Activated naive CD4-positive, alpha-beta T cell treated with anti-CD3 and anti-CD28 coated beads, Interleukin-2, amount 50 U/mL, for 72 hours (primary cell): Measurements from ENCODE around the gene WNT9A. TPM values are rescaled to one million over a fixed set of nuclear protein-coding genes. Genes with fewer than 3 reads are reported as not detected.
"Not testable (repeated sequence)": the region's sequence is repeated elsewhere in the genome, so short reads cannot be mapped to it uniquely, and the experiment has no call there.

Source experiments
- ATAC-seq, 2 donors: fragments of 150-1000 bp; cut with Tn5 transposase; 2 replicates each; pipeline ENCODE4 v1.10.0; 2021; ENCODE audit warnings: mild to moderate bottlenecking in 2 of 2, moderate library complexity in 2 of 2
- DNase-seq, 2 donors: peaks; one replicate each; pipeline ENCODE4 v3.0.0; 2021 to 2022; ENCODE audit warnings: low spot score in 2 of 2
- H3K27ac Mint-ChIP-seq, 2 donors: one replicate each; pipeline ENCODE4 v1.8.0; 2022; ENCODE audit warnings: mild to moderate bottlenecking in 2 of 2, mixed read lengths in 2 of 2
- H3K36me3 Mint-ChIP-seq, 2 donors: one replicate each; pipeline ENCODE4 v1.8.0; 2022; ENCODE audit warnings: mixed read lengths in 2 of 2
- H3K9me3 Mint-ChIP-seq, 2 donors: one replicate each; pipeline ENCODE4 v1.8.0; 2022; ENCODE audit warnings: mixed read lengths in 2 of 2
- total RNA-seq, 2 donors: library from RNA; stranded (reverse); gene quantifications; one replicate each; pipeline ENCODE4 v1.2.3, GENCODE V29; 2022

The WNT9A gene, protein sequence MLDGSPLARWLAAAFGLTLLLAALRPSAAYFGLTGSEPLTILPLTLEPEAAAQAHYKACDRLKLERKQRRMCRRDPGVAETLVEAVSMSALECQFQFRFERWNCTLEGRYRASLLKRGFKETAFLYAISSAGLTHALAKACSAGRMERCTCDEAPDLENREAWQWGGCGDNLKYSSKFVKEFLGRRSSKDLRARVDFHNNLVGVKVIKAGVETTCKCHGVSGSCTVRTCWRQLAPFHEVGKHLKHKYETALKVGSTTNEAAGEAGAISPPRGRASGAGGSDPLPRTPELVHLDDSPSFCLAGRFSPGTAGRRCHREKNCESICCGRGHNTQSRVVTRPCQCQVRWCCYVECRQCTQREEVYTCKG
- total RNA-seq = not detected

DNA sequence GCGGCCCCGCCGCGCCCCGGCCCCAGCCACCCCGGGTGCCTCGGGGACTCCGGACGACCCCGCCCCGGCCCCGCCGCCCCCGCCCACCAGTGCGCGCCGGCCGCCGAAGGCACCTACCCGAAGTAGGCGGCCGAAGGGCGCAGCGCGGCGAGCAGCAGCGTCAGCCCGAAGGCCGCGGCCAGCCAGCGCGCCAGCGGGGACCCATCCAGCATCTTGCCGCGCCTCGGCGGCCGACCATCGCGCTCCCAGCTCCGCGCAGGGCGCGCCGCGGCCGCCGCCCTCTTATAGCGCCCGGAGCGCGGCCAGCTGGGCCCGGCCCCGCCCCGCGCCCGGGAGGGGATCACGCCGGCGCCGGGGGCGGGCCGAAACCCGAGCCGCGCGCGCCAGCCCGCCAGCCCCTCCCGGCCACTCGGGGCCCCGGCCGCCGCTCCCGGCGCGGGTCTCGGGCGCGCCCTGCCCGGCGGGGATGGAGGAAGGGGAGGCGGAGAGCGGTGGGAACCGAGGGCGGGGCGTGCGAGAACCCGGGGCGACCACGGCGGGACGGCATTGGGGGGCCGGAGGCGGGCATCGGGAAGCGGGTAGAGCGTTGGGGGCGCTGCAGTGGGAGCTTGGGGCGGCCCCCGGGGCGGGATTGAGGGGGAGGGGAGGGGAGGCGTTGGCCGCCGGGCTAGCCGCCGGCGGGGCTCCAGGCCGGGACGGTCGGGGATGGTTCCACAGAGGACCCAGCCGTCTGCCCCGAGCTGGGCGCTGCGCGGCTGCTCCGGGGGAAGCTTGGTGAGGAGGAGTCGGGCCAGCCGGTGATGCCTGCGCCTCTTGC, at the start of gene WNT9A:
TSS of gene WNT9A (minus strand) at position 257 of the 817 bp plus-strand sequence. CDS start at position 212, 45 bp downstream.
- ATAC-seq = peak; percentile 22 to 65
- peak; percentile 25 to 49 for DNase-seq
- no peaks in the 10 kb centered on the region for H3K36me3 Mint-ChIP-seq
- no peaks in the 10 kb centered on the region for H3K9me3 Mint-ChIP-seq
- H3K27ac Mint-ChIP-seq = no peak within 1 kb of the TSS

DNA sequence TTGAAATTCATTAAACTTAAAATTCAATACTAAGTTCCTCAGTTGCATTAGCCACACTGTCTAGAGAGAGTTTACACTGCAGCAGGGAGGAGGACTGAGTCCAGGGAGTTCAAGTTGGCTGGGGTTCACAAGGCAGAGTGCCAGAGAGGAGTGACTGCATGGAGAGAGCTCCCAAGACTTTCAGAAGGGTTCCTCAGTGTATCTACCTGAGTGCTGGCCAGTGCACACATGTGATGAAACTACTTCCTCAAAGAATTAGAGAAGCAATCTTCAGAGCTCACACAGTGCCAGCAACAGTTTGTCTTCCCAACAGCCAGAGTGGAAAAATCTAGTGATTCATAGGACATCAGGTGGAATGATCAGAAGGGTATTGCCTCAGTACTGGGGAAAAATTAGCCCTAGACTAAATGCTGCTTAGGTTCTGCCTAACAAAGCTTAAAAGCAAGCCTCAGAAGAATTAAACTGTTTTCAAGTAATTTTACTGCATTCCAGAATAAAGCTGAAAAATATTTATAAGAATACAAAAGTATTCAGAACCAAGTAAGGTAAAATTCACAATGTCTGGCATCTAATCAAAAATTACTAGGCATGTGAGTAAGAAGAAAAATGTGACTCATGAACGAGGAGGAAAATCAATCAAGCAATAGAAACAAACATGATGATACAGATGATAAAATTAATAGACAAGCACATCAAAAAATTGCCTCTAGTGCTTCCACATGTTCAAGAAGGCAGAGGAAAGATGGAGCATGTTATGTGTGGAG, 48.6 kb upstream of the WNT9A start:
- peaks cover 5 to 26% of the 10 kb centered on the region in 2 donors for H3K36me3 Mint-ChIP-seq
- DNase-seq (peak in 1 of 2 donors; percentile 41), ATAC-seq (no peak)
- H3K9me3 Mint-ChIP-seq = peaks cover 9 to 22% of the 10 kb centered on the region in 2 donors
- H3K27ac Mint-ChIP-seq = no peak overlapping the region

DNA sequence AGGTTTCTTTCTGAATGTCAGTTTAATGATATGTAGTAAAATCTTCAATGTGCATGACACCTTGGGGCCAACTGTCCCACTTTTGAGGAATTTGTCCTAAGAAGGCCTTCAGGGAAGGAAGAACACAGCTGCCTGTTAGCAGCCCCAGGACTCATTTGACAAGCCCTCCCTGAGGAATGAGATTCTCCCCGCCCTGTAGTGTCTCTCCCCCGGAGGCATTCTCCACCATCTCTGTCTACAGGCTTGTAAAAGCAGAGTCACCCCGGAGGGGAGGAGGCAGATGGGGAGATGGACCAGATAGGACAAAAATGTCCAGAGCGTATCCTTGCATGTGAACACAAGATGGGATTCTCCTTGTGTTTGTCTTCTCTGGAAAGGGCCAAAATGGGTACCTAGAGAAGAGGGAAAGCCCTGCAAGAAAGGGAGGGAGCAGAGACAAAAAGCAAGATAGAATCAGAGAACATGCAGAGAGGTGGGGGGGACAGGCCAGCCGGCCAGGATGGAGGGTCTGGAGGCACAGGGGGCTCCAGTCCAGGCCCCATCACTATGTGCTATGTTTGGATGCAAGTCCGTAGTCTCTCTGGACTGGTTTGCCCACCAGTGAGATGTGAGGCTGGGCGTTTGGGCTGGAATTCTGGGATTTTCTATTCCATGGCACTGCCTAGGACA, 47.0 kb upstream of the WNT9A start:
- DNase-seq (no peak), ATAC-seq (no peak)
- peaks cover 9 to 22% of the 10 kb centered on the region in 2 donors for H3K9me3 Mint-ChIP-seq
- H3K27ac Mint-ChIP-seq = no peak overlapping the region
- peaks cover 5 to 26% of the 10 kb centered on the region in 2 donors for H3K36me3 Mint-ChIP-seq

DNA sequence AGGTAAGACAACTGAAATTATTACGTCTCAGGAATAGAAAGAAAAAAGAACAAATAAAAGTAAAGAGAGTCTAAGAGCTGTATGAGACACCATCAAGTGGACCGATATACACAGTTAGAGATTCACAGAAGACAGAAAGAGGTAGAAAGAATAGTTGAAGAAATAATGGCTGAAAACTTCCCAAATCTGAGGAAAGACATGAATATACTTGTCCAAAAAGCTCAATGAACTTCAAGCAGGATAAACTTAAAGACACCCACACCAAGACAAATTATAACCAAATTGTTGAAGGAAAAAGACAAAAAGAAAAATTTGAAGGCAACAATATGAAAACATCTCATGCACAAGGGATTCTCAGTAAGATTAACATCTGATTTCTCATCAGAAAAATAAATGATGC, 39.4 kb upstream of the WNT9A start:
- H3K36me3 Mint-ChIP-seq = peaks cover 7% of the 10 kb centered on the region in 2 donors
- ATAC-seq (no peak), DNase-seq (no peak)
- H3K9me3 Mint-ChIP-seq = peaks cover 4 to 8% of the 10 kb centered on the region in 2 donors
- no peak overlapping the region for H3K27ac Mint-ChIP-seq

DNA sequence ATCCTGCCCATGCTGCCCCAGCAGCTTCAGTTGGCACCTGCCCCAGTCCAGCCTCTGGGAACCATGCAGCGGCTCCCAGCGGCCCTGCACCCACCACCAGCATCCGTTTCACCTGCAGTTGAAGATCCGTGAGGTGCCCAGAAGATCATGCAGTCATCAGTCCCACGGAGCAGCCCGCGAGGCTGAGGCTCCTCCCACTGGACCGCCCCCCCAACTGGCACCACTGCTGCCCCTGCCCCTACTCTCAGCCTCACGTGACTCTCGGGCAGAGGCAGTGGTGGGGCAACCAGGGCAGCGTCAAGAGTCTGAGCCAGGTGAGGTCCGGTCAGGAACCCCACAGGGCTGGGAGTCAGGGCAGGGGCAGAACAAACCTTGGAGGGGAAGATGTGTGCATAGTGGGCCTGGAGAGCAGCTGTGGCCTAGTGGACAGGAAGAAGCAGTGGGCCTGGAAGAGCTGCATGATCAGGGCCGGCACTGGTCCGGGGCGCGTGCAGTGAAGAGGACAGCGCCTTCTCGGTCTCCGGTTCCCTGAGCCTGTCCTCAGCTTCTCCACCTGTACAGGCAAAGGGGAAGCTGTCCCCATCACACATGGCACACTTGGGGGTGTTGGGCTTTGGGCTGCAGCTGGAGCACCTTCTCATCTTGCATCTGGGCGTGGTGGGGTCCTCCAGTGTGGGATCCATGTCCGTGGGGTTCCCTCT, 28.0 kb upstream of the WNT9A start:
- not testable (repeated sequence) for H3K27ac Mint-ChIP-seq, ATAC-seq, DNase-seq, H3K36me3 Mint-ChIP-seq, H3K9me3 Mint-ChIP-seq

DNA sequence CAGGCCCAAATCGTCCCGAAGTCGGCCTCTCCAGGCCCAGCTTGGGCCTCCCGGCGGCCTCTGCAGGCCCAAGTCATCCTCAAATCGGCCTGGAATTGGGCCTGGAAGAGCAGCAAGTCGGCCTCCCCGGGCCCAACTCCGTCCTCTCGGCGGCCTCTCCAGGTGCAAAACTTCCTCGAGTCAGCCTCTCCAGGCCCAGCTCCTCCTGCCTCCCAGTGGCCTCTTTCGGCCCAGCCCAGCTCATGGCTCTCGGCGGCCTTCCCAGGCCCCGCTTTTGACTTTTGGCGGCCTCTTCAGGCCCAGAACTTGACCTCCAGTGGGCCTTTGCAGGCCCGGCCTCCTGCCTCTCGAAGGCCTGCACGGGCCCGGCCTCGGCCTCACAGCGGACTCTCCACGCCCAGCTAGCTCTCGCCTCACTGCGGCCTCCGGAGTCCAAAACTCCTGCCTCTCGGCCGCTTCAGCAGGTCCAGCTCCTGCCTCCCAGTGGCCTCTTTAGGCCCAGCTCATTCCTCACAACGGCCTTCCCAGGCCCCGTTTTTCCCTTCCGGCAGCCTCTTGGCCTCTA, 26.1 kb upstream of the WNT9A start:
- not testable (repeated sequence) for H3K9me3 Mint-ChIP-seq, DNase-seq, H3K36me3 Mint-ChIP-seq, ATAC-seq, H3K27ac Mint-ChIP-seq

DNA sequence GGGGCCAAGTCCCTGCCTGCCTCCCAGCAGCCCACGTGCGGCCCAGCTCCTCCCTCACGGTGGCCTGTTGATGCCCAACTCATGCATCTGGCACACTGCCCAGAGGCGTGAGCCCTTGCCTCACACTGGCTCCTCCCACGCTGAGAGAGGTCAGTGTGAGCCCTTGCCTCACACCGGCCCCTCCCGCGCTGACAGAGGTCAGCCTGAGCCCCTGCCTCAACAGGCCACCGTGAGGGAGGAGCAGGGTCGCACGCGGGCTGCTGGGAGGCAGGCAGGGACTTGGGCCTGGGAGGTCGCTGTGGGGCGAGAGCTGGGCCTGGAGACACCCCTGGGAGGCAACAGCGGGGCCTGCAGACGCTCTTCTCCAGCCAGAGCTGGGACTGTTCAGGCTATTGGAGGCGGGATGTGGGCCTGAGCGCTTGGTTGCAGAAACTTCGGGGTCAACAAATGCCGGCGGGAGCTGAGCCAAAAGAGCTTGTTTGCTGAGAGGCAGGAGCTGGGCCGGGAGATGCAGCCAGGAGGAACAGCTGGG, 25.2 kb upstream of the WNT9A start:
- H3K36me3 Mint-ChIP-seq, ATAC-seq, DNase-seq, H3K9me3 Mint-ChIP-seq, H3K27ac Mint-ChIP-seq: not testable (repeated sequence)

DNA sequence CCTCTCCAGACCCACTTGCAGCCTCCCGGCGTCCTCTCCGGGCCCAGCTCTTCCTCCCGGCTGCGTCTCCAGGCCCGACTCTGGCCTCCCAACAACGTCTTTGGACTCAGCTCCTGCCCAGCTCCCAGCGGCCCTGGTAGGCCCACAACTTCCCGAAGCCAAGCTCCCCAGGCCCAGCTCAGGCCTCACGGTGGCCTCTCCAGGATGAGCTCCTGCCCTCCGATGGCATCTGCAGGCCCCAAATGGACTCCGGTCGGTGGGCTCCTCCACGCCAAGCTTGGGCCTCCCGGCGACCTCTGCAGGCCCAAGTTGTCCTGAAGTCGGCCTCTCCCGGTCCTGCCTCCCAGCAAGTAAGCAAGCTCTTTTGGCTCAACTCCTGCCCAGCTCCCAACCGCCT, 24.5 kb upstream of the WNT9A start:
- H3K9me3 Mint-ChIP-seq, H3K36me3 Mint-ChIP-seq, H3K27ac Mint-ChIP-seq, DNase-seq, ATAC-seq: not testable (repeated sequence)

DNA sequence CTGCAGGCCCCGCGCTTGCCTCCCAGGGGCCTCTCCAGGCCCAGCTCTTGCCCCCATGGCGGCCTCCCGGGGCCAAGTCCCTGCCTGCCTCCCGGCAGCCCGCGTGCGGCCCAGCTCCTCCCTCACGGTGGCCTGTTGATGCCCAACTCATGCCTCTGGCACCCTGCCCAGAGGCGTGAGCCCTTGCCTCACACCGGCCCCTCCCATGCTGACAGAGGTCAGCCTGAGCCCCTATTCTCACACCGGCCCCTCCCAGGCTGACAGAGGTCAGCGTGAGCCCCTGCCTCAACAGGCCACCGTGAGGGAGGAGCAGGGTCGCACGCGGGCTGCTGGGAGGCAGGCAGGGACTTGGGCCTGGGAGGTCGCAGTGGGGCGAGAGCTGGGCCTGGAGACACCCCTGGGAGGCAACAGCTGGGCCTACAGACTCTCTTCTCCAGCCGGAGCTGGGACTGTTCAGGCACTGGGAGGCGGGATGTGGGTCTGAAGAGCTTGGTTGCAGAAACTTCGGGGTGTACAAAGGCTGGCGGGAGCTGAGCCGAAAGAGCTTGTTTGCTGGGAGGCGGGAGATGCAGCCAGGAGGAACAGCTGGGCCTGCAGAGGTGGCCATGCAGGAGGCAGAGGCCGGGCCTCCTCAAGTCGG, 24.0 kb upstream of the WNT9A start:
- H3K27ac Mint-ChIP-seq = peak overlapping the region in 1 of 2 donors; percentile 50
- DNase-seq, H3K36me3 Mint-ChIP-seq, H3K9me3 Mint-ChIP-seq, ATAC-seq: not testable (repeated sequence)

DNA sequence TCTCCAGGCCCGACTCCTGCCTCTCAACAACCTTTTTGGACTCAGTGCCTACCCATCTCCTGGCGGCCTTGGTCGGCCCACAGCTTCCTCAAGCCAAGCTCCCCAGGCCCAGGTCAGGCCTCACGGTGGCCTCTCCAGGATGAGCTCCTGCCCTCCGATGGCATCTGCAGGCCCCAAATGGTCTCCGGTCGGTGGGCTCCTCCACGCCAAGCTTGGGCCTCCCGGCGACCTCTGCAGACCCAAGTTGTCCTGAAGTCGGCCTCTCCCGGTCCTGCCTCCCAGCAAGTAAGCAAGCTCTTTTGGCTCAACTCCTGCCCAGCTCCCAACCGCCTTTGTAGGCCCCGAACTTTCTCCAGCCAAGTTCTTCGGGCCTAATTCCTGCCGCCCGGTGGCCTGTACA, 23.5 kb upstream of the WNT9A start:
- not testable (repeated sequence) for H3K9me3 Mint-ChIP-seq, DNase-seq, ATAC-seq, H3K36me3 Mint-ChIP-seq
- peak overlapping the region in 1 of 2 donors; percentile 48 for H3K27ac Mint-ChIP-seq

DNA sequence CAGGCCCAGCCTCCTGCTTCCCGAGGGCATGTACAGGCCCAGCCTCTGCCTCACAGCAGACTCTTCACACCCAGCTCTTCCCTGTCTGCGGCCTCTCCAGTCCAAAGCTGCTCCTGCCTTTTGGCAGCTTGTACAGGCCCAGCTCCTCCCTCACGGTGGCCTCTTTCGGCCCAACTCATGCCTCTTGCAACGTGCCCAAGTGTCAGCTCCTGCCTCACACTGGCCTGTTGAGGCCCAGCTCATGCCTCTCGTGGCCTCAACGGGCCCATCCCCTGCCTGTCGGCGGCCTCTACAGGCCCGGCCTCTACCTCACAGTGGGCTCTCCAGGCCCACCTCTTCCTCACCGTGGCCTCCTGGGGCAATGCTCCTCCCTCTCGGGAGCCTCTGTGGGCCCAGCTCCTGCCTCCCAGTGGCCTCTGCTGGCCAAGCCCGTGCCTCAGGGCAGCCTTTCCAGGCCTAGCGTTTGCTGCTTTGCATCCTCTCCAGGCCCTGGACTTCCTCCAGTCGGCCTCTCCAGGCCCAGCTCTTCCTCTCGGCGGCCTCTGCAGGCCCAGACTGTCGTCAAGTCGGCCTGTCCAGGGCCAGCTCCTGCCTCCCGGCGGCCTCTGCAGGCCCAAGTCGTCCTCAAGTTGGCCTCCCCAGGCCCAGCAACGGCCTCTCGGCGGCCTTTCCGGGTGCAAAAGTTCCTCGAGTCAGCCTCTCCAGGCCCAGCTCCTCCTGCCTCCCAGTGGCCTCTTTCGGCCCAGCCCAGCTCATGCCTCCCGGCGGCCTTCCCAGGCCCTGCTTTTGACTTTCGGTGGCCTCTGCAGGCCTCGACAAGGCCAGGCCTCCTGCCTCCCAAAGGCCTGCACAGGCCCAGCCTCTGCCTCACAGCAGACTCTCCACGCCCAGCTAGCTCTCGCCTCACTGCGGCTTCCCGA, 22.6 kb upstream of the WNT9A start:
- not testable (repeated sequence) for H3K9me3 Mint-ChIP-seq, H3K27ac Mint-ChIP-seq, ATAC-seq, H3K36me3 Mint-ChIP-seq, DNase-seq

DNA sequence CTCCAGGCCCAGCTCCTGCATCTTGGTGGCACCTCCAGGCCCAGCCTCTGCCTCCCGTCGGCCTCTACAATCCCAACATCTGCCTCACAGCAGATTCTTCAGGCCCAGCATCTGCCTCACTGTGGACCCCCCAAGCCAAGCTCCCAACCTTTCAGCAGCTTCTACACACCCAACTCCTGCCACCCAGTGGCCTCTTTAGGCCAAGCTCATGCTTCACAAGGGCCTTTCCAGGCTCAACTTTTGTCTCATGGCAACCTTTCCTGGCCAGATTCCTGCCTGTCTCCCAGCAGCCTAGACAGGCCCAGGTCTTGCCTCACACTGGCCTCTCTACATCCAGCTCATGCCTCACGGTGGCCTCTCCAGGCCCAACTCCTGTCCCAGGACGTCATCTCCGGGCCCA, 20.1 kb upstream of the WNT9A start:
- DNase-seq, H3K9me3 Mint-ChIP-seq, ATAC-seq, H3K36me3 Mint-ChIP-seq, H3K27ac Mint-ChIP-seq: not testable (repeated sequence)

DNA sequence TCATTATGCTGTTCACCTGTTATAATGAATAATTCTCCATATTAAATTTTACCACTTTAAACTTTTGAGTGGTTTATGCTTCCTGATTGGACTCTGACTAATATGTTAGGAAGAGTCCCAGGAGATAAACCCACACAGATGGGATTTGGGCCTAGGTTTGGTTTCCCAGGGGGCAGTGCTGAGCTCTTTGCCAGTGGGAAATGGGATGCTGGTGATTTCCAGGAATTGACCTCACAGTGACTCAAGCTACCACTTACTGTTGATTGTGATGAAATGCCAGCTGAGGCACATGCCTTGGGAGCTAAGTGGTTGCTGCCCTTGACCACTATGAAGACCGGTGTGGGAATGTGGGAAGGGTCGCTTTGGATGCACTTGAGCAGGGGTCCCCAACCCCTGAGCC, 19.0 kb upstream of the WNT9A start:
- not testable (repeated sequence) for H3K36me3 Mint-ChIP-seq, H3K9me3 Mint-ChIP-seq, ATAC-seq, H3K27ac Mint-ChIP-seq, DNase-seq
